H1 (cell line): ENCODE data around the gene UBE2V1. TPM values are rescaled to one million over a fixed set of nuclear protein-coding genes. Genes with fewer than 3 reads are reported as not detected.

ENCODE experiments used
- CTCF ChIA-PET: fragments of 300-600 bp; sonication (Branson Sonifier 250); formaldehyde crosslinking; loops from one replicate; lab custom pipeline; 2021; ENCODE audit not compliant: partially characterized antibody; lab: Charles Lee
- POLR2A ChIA-PET: fragments of 300-600 bp; sonication (Branson Sonifier 250); formaldehyde crosslinking; loops from one replicate; lab custom pipeline; 2021; ENCODE audit warnings: inconsistent platforms; ENCODE audit not compliant: partially characterized antibody; lab: Charles Lee
- DNase-seq, 2 experiments: peaks; one replicate each; pipeline versions ENCODE4 v3.0.0 to v3.0.0-alpha.2; 2010 to 2022; ENCODE audit warnings: low spot score in 2 of 2, low read depth in 1 of 2, mixed read lengths in 1 of 2
- FAIRE-seq: peaks from 2 replicates; lab custom pipeline; 2011; peaks lifted over from hg19 to GRCh38; lab: Jason Lieb, UNC
- H2AFZ ChIP-seq: 2 replicates; pipeline ENCODE4 v1.8.1; 2012; ENCODE audit warnings: low read length, inconsistent platforms
- H2AK5ac ChIP-seq: 2 replicates; pipeline ENCODE4 v1.6.1; 2013; ENCODE audit warnings: low read depth, low read length
- H2BK120ac ChIP-seq: replicated peaks from 2 replicates; pipeline ENCODE3; 2013; ENCODE audit warnings: low read depth, low read length, inconsistent platforms
- H2BK12ac ChIP-seq: 2 replicates; pipeline ENCODE4 v1.6.1; 2013; ENCODE audit warnings: low read depth, low read length
- H2BK15ac ChIP-seq: 2 replicates; pipeline ENCODE4 v1.6.1; 2013; ENCODE audit warnings: low read length
- H2BK20ac ChIP-seq: 2 replicates; pipeline ENCODE4 v1.6.1; 2013; ENCODE audit warnings: low read length
- H2BK5ac ChIP-seq: 2 replicates; pipeline ENCODE4 v1.6.1; 2013; ENCODE audit warnings: low read depth, low read length
- H3K14ac ChIP-seq: 2 replicates; pipeline ENCODE4 v1.6.1; 2013; ENCODE audit warnings: inconsistent platforms; ENCODE audit not compliant: insufficient read length
- H3K18ac ChIP-seq: 2 replicates; pipeline ENCODE4 v1.6.1; 2013; ENCODE audit warnings: low read length; ENCODE audit errors: extremely low read depth
- H3K23ac ChIP-seq: 2 replicates; pipeline ENCODE4 v1.6.1; 2013; ENCODE audit warnings: inconsistent platforms; ENCODE audit not compliant: insufficient read length
- H3K23me2 ChIP-seq: 2 replicates; pipeline ENCODE4 v1.6.1; 2013; ENCODE audit warnings: low read depth, low read length
- H3K27ac ChIP-seq: 2 replicates; pipeline ENCODE4 v1.6.1; 2011; ENCODE audit warnings: low read depth, low read length, inconsistent platforms
- H3K27me3 ChIP-seq, 4 experiments: replicated peaks in 1 of 4; 1 replicate in 1 of 4; 2 replicates in 3 of 4; pipeline versions ENCODE4 v1.6.1 to v1.8.1; 2011 to 2013; ENCODE audit warnings: low read length in 3 of 4, mild to moderate bottlenecking in 3 of 4, inconsistent platforms in 2 of 4, mixed read lengths in 2 of 4, moderate library complexity in 1 of 4; ENCODE audit not compliant: control insufficient read depth in 3 of 4, insufficient read depth in 3 of 4; ENCODE audit errors: extremely low read depth in 1 of 4
- H3K36me3 ChIP-seq, 4 experiments: 2 replicates each; pipeline versions ENCODE4 v1.6.1 to v1.8.1; 2011 to 2013; ENCODE audit warnings: mild to moderate bottlenecking in 4 of 4, low read length in 3 of 4, moderate library complexity in 2 of 4, control low read depth in 1 of 4, inconsistent platforms in 1 of 4; ENCODE audit not compliant: insufficient read depth in 4 of 4, control insufficient read depth in 2 of 4
- H3K4ac ChIP-seq: replicated peaks from 2 replicates; pipeline ENCODE3; 2013; ENCODE audit warnings: low read length, low read depth, mixed read lengths, inconsistent platforms; ENCODE audit not compliant: insufficient read length
- H3K4me1 ChIP-seq, 4 experiments: replicated peaks in 1 of 4; 1 replicate in 1 of 4; 2 replicates in 3 of 4; pipeline versions ENCODE4 v1.6.1 to v1.8.1; 2011 to 2013; ENCODE audit warnings: low read length in 3 of 4, inconsistent platforms in 2 of 4, mixed read lengths in 1 of 4; ENCODE audit not compliant: insufficient read depth in 4 of 4, control insufficient read depth in 3 of 4
- H3K4me2 ChIP-seq, 2 experiments: 2 replicates each; pipeline versions ENCODE4 v1.6.1 to v1.8.1; 2011 to 2013; ENCODE audit warnings: low read depth in 2 of 2, low read length in 2 of 2, control low read depth in 1 of 2, inconsistent platforms in 1 of 2, mild to moderate bottlenecking in 1 of 2; ENCODE audit not compliant: insufficient read depth in 1 of 2
- H3K4me3 ChIP-seq, 4 experiments: fragments of 200-600, 300-600 bp in 1 of 4; sonication (generic), shearing (Covaris generic), sonication (Bioruptor Twin) in 1 of 4; 2 replicates each; pipeline versions ENCODE4 v1.5.1 to v1.8.1; 2011 to 2016; ENCODE audit warnings: low read length in 4 of 4, low read depth in 3 of 4, control low read depth in 2 of 4, inconsistent platforms in 2 of 4, mild to moderate bottlenecking in 2 of 4, mixed read lengths in 1 of 4, moderate library complexity in 1 of 4; ENCODE audit not compliant: insufficient read depth in 2 of 4; ENCODE audit errors: extremely low read depth in 1 of 4
- H3K56ac ChIP-seq: replicated peaks from 2 replicates; pipeline ENCODE3; 2013; ENCODE audit warnings: low read depth, mild to moderate bottlenecking, mixed read lengths, low read length, inconsistent platforms; ENCODE audit not compliant: insufficient read length
- H3K79me1 ChIP-seq: 2 replicates; pipeline ENCODE4 v1.6.1; 2013; ENCODE audit warnings: low read depth, low read length, control low read depth
- H3K79me2 ChIP-seq, 2 experiments: 2 replicates each; pipeline versions ENCODE4 v1.6.1 to v1.8.1; 2012 to 2013; ENCODE audit warnings: low read length in 2 of 2, mild to moderate bottlenecking in 2 of 2, inconsistent platforms in 1 of 2; ENCODE audit not compliant: insufficient read depth in 2 of 2, control insufficient read depth in 1 of 2
- H3K9ac ChIP-seq, 4 experiments: replicated peaks in 1 of 4; 1 replicate in 1 of 4; 2 replicates in 3 of 4; pipeline versions ENCODE4 v1.6.1 to v1.8.1; 2011 to 2013; ENCODE audit warnings: low read depth in 3 of 4, low read length in 3 of 4, control low read depth in 2 of 4, mild to moderate bottlenecking in 2 of 4, moderate library complexity in 2 of 4, inconsistent platforms in 1 of 4; ENCODE audit errors: extremely low read depth in 1 of 4
- H3K9me3 ChIP-seq, 2 experiments: 2 replicates each; pipeline versions ENCODE4 v1.6.1 to v1.8.1; 2012 to 2013; ENCODE audit warnings: mild to moderate bottlenecking in 2 of 2, moderate library complexity in 2 of 2, control low read depth in 1 of 2, inconsistent platforms in 1 of 2, low read depth in 1 of 2, low read length in 1 of 2, mixed read lengths in 1 of 2; ENCODE audit not compliant: insufficient read depth in 2 of 2
- H4K20me1 ChIP-seq, 2 experiments: replicated peaks in 1 of 2; 2 replicates each; pipeline versions ENCODE3 to v1.8.1; 2011 to 2013; ENCODE audit warnings: inconsistent platforms in 2 of 2, low read length in 2 of 2, mild to moderate bottlenecking in 1 of 2; ENCODE audit not compliant: insufficient read depth in 2 of 2, control insufficient read depth in 1 of 2
- H4K5ac ChIP-seq: 2 replicates; pipeline ENCODE4 v1.6.1; 2013; ENCODE audit warnings: low read length, low read depth, mixed read lengths, inconsistent platforms; ENCODE audit not compliant: insufficient read length
- H4K8ac ChIP-seq: 2 replicates; pipeline ENCODE4 v1.8.0; 2013; ENCODE audit warnings: mild to moderate bottlenecking, moderate library complexity, low read length, inconsistent platforms; ENCODE audit not compliant: insufficient read depth; ENCODE audit errors: extremely low read depth
- H4K91ac ChIP-seq: replicated peaks from 2 replicates; pipeline ENCODE3; 2013; ENCODE audit warnings: low read length, mixed read lengths, inconsistent platforms; ENCODE audit not compliant: insufficient read length
- CHD1 ChIP-seq: IDR thresholded peaks from 2 replicates; pipeline ENCODE4 v1.6.1; 2012; ENCODE audit warnings: low read depth, low read length, improper control_type of control experiment
- HDAC2 ChIP-seq, 2 experiments: fragments of 300-600 bp in 1 of 2; sonication (generic) in 1 of 2; IDR thresholded peaks; 2 replicates each; pipeline ENCODE4 v1.6.1; 2011 to 2012; ENCODE audit warnings: low read depth in 2 of 2, low read length in 2 of 2, mild to moderate bottlenecking in 2 of 2, moderate library complexity in 2 of 2, borderline replicate concordance in 1 of 2, inconsistent platforms in 1 of 2
- RBBP5 ChIP-seq: IDR thresholded peaks from 2 replicates; pipeline ENCODE4 v1.7.1; 2012; ENCODE audit warnings: low read depth, mild to moderate bottlenecking, inconsistent platforms, low read length, moderate library complexity, borderline replicate concordance
- RFX5 ChIP-seq: IDR thresholded peaks from 2 replicates; pipeline ENCODE4 v1.6.1; 2011; ENCODE audit warnings: low read depth, low read length, improper control_type of control experiment, borderline replicate concordance
- SIX5 ChIP-seq: IDR thresholded peaks from 2 replicates; pipeline ENCODE4 v1.6.1; 2011; ENCODE audit warnings: mild to moderate bottlenecking, low read depth, low read length
- SP2 ChIP-seq: IDR thresholded peaks from 2 replicates; pipeline ENCODE4 v1.6.1; 2012; ENCODE audit warnings: mild to moderate bottlenecking, low read length, inconsistent platforms
- TAF7 ChIP-seq: optimal IDR thresholded peaks from 2 replicates; pipeline ENCODE3; 2011; ENCODE audit warnings: low read depth, mild to moderate bottlenecking, inconsistent platforms, low read length, moderate library complexity, borderline replicate concordance
- WGBS, 2 experiments: shearing (Covaris generic) in 1 of 2; methylation state at CpG; one replicate each; pipeline versions ENCODE4 v1.1.6 to v1.1.7; 2013 to 2015; ENCODE audit warnings: low lambda C conversion rate in 2 of 2, mixed read lengths in 2 of 2, inconsistent platforms in 1 of 2, low coverage in 1 of 2, missing lambda C conversion rate in 1 of 2; ENCODE audit not compliant: insufficient replicate concordance in 2 of 2, insufficient coverage in 1 of 2, insufficient read length in 1 of 2; ENCODE audit errors: extremely low coverage in 1 of 2, missing lambda C conversion rate in 1 of 2; 5-methylcytosine and 5-hydroxymethylcytosine counted together
- polyA plus RNA-seq, 7 experiments: library from polyadenylated mRNA; depleted of rRNA in 3 of 7; stranded (reverse) in 5 of 7; unstranded in 2 of 7; fragments of >200 nt in 5 of 7; fragments of 200-250 nt in 2 of 7; gene quantifications; 1 replicate in 5 of 7; 2 replicates in 1 of 7; 4 replicates in 1 of 7; pipeline versions ENCODE4 v1.2.1 to v1.2.3, GENCODE V29; 2011 to 2013; ENCODE audit warnings: missing spikeins in 2 of 7, mixed read lengths in 2 of 7
- total RNA-seq: library from RNA; stranded (reverse); fragmentation: NEBNext Ultra II Directional; extraction: Animal tissue kit (Norgen Biotek cat#: 25700); gene quantifications from 2 replicates; pipeline ENCODE4 v1.2.1, GENCODE V29; 2021

UBE2V1 gene
- total and polyA plus RNA-seq, 2 of the 8 experiments (the other 6 are each of a cell fraction or from before 2014, with no cell fraction given), result 141 to 184 TPM

- Histone ChIP-seq H3K56ac (no peak overlapping the region), H4K20me1 (peaks cover 15 to 30% of the 10 kb centered on the region in 2 experiments), H3K79me2 (peaks cover 0 to 39% of the 10 kb centered on the region in 2 experiments; a peak in 1 of 4 replicates), H3K79me1 (peaks cover 19% of the 10 kb centered on the region), H3K23ac (no peak overlapping the region), H2AK5ac (no peak overlapping the region), H3K14ac (no peak overlapping the region), H3K18ac (no peak overlapping the region), H2BK120ac (no peak overlapping the region), H3K4ac (no peak overlapping the region), H3K9me3 (no peaks in the 10 kb centered on the region), H3K4me1 (peaks cover 5 to 17% (median 8%) of the 10 kb centered on the region in 4 experiments), H3K23me2 (no peaks in the 10 kb centered on the region), H3K27ac (no peak overlapping the region), H2BK5ac (no peak overlapping the region), H4K8ac (no peak overlapping the region), H4K91ac (no peak overlapping the region), H3K36me3 (peaks cover 4 to 30% (median 11%) of the 10 kb centered on the region in 4 experiments; a peak in 4 of 8 replicates), H3K4me3 (no peak overlapping the region), H3K27me3 (no peaks in the 10 kb centered on the region), H2BK15ac (no peak overlapping the region), H4K5ac (no peak overlapping the region), H3K9ac (no peak overlapping the region), H3K4me2 (no peak overlapping the region), H2BK20ac (no peak overlapping the region), H2BK12ac (no peak overlapping the region), H2AFZ (no peak overlapping the region)
- 93% methylated on average over 11 of the region's 11 CpGs; no CpG with 5 or more reads in 1 of the 2 experiments for WGBS, 2 experiments
- POLR2A ChIA-PET, result interaction anchor here (6.9 kb wide), 1 partner anchor 13 kb away, joined by 40 read pairs; the partner anchor contains the start of gene PEDS1
- DNase-seq (no peak), FAIRE-seq (no peak)
- TF ChIP-seq TAF7, result no peak
- no peak for TF ChIP-seq RBBP5
- TF ChIP-seq RFX5, result no peak
- TF ChIP-seq SP2, result no peak
- no peak for TF ChIP-seq SIX5
- TF ChIP-seq CHD1, result no peak
- TF ChIP-seq HDAC2 (IDR thresholded peaks at IDR 0.05; ENCODE audit: borderline replicate concordance in 1 of 2, low read depth in 2 of 2, low read length in 2 of 2), result no peak
- CTCF ChIA-PET, result interaction anchor here (1.1 to 6.9 kb wide), 8 partner anchors 10 to 54 kb away, joined by 3 to 61 read pairs (median 4); partner anchors contain the start of gene PEDS1
Observed at GRCh38 chr20:50140339-50140859, 27.4 kb upstream of the UBE2V1 start.
